ENCODE data around the gene LRRC71. TPM values are rescaled to one million over a fixed set of nuclear protein-coding genes. Genes with fewer than 3 reads are reported as not detected.

The LRRC71 gene
- total and polyA plus RNA-seq, 2 of the 13 experiments (the other 11 are each of a cell fraction or from before 2014, with no cell fraction given): not detected

DNA sequence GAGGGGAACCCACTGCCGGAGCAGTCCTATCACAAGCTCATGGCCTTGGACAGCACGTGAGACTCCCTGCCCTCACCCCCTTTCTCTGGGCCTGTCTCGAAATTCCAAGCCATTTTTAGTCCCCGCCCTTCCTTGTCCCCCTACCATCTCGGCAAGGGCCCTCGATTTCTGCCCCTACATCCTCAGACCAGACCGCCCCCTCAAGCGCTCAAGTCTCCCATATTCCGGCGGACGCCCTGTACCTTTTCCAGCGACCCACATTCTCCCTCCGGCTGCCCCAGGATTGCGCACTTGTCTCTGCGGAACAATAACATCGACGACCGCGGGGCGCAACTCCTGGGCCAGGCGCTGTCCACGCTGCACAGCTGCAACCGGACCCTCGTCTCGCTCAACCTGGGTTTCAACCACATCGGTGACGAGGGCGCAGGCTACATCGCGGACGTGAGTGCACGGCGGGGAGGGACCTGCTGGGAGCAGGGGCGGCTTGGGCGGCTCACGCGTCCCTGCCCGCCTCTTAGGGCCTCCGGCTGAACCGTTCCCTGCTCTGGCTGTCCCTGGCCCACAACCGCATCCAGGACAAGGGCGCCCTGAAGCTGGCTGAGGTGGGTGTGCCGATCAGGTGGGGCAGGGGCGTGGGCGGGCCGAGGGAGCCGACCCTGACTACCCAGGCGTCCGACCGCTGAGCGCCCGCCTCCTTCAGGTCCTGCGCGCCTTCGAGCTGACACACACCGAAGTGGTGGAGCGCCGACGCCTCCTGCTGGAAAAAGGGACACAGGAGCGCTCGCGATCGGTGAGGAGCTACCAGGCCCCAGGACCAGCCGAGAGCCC is 7.0 kb downstream of the LRRC71 start (continued):
- TF ChIP-seq, protein P1, sequence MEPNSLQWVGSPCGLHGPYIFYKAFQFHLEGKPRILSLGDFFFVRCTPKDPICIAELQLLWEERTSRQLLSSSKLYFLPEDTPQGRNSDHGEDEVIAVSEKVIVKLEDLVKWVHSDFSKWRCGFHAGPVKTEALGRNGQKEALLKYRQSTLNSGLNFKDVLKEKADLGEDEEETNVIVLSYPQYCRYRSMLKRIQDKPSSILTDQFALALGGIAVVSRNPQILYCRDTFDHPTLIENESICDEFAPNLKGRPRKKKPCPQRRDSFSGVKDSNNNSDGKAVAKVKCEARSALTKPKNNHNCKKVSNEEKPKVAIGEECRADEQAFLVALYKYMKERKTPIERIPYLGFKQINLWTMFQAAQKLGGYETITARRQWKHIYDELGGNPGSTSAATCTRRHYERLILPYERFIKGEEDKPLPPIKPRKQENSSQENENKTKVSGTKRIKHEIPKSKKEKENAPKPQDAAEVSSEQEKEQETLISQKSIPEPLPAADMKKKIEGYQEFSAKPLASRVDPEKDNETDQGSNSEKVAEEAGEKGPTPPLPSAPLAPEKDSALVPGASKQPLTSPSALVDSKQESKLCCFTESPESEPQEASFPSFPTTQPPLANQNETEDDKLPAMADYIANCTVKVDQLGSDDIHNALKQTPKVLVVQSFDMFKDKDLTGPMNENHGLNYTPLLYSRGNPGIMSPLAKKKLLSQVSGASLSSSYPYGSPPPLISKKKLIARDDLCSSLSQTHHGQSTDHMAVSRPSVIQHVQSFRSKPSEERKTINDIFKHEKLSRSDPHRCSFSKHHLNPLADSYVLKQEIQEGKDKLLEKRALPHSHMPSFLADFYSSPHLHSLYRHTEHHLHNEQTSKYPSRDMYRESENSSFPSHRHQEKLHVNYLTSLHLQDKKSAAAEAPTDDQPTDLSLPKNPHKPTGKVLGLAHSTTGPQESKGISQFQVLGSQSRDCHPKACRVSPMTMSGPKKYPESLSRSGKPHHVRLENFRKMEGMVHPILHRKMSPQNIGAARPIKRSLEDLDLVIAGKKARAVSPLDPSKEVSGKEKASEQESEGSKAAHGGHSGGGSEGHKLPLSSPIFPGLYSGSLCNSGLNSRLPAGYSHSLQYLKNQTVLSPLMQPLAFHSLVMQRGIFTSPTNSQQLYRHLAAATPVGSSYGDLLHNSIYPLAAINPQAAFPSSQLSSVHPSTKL (CRISPR knock-in tag; IDR thresholded peaks at IDR 0.05): no peak
- TF ChIP-seq ZNF12 (CRISPR knock-in tag; IDR thresholded peaks at IDR 0.05) (no peak), DR1 (CRISPR knock-in tag; IDR thresholded peaks at IDR 0.05) (no peak), SIX1 (CRISPR knock-in tag; IDR thresholded peaks at IDR 0.05; ENCODE audit: borderline replicate concordance) (no peak), THAP11 (CRISPR knock-in tag; IDR thresholded peaks at IDR 0.05) (0 out of 2 replicates have a peak, but pooled peaks have one; percentile 26), DNMT1 (CRISPR knock-in tag; IDR thresholded peaks at IDR 0.05) (0 out of 2 replicates have a peak, but pooled peaks have one; percentile 31), PLRG1 (conservative IDR thresholded peaks at IDR 0.05) (no peak), PHF5A (CRISPR knock-in tag; IDR thresholded peaks at IDR 0.05; ENCODE audit: low read depth, unreplicated experiment) (no peak), ZNF430 (CRISPR knock-in tag; IDR thresholded peaks at IDR 0.05) (no peak), ZNF562 (CRISPR knock-in tag; IDR thresholded peaks at IDR 0.05; ENCODE audit: borderline replicate concordance) (no peak)
- TF ChIP-seq, protein P2, sequence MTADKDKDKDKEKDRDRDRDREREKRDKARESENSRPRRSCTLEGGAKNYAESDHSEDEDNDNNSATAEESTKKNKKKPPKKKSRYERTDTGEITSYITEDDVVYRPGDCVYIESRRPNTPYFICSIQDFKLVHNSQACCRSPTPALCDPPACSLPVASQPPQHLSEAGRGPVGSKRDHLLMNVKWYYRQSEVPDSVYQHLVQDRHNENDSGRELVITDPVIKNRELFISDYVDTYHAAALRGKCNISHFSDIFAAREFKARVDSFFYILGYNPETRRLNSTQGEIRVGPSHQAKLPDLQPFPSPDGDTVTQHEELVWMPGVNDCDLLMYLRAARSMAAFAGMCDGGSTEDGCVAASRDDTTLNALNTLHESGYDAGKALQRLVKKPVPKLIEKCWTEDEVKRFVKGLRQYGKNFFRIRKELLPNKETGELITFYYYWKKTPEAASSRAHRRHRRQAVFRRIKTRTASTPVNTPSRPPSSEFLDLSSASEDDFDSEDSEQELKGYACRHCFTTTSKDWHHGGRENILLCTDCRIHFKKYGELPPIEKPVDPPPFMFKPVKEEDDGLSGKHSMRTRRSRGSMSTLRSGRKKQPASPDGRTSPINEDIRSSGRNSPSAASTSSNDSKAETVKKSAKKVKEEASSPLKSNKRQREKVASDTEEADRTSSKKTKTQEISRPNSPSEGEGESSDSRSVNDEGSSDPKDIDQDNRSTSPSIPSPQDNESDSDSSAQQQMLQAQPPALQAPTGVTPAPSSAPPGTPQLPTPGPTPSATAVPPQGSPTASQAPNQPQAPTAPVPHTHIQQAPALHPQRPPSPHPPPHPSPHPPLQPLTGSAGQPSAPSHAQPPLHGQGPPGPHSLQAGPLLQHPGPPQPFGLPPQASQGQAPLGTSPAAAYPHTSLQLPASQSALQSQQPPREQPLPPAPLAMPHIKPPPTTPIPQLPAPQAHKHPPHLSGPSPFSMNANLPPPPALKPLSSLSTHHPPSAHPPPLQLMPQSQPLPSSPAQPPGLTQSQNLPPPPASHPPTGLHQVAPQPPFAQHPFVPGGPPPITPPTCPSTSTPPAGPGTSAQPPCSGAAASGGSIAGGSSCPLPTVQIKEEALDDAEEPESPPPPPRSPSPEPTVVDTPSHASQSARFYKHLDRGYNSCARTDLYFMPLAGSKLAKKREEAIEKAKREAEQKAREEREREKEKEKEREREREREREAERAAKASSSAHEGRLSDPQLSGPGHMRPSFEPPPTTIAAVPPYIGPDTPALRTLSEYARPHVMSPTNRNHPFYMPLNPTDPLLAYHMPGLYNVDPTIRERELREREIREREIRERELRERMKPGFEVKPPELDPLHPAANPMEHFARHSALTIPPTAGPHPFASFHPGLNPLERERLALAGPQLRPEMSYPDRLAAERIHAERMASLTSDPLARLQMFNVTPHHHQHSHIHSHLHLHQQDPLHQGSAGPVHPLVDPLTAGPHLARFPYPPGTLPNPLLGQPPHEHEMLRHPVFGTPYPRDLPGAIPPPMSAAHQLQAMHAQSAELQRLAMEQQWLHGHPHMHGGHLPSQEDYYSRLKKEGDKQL (CRISPR knock-in tag; IDR thresholded peaks at IDR 0.05; ENCODE audit: low read depth): no peak
- TF ChIP-seq, protein P3, sequence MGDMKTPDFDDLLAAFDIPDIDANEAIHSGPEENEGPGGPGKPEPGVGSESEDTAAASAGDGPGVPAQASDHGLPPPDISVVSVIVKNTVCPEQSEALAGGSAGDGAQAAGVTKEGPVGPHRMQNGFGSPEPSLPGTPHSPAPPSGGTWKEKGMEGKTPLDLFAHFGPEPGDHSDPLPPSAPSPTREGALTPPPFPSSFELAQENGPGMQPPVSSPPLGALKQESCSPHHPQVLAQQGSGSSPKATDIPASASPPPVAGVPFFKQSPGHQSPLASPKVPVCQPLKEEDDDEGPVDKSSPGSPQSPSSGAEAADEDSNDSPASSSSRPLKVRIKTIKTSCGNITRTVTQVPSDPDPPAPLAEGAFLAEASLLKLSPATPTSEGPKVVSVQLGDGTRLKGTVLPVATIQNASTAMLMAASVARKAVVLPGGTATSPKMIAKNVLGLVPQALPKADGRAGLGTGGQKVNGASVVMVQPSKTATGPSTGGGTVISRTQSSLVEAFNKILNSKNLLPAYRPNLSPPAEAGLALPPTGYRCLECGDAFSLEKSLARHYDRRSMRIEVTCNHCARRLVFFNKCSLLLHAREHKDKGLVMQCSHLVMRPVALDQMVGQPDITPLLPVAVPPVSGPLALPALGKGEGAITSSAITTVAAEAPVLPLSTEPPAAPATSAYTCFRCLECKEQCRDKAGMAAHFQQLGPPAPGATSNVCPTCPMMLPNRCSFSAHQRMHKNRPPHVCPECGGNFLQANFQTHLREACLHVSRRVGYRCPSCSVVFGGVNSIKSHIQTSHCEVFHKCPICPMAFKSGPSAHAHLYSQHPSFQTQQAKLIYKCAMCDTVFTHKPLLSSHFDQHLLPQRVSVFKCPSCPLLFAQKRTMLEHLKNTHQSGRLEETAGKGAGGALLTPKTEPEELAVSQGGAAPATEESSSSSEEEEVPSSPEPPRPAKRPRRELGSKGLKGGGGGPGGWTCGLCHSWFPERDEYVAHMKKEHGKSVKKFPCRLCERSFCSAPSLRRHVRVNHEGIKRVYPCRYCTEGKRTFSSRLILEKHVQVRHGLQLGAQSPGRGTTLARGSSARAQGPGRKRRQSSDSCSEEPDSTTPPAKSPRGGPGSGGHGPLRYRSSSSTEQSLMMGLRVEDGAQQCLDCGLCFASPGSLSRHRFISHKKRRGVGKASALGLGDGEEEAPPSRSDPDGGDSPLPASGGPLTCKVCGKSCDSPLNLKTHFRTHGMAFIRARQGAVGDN (CRISPR knock-in tag; IDR thresholded peaks at IDR 0.05): peak; percentile 62
- TF ChIP-seq, protein P4, sequence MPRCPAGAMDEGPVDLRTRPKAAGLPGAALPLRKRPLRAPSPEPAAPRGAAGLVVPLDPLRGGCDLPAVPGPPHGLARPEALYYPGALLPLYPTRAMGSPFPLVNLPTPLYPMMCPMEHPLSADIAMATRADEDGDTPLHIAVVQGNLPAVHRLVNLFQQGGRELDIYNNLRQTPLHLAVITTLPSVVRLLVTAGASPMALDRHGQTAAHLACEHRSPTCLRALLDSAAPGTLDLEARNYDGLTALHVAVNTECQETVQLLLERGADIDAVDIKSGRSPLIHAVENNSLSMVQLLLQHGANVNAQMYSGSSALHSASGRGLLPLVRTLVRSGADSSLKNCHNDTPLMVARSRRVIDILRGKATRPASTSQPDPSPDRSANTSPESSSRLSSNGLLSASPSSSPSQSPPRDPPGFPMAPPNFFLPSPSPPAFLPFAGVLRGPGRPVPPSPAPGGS (CRISPR knock-in tag; IDR thresholded peaks at IDR 0.05): no peak

Data from HepG2 (cell line).